Colon (tissue), 2 donors: ENCODE data around the gene EPHA6.

Source experiments
- FAIRE-seq: peaks from 2 replicates; lab custom pipeline; 2012; peaks lifted over from hg19 to GRCh38; lab: Jason Lieb, UNC
- donor health status: control.
- donor health status: control.

Gene EPHA6

DNA sequence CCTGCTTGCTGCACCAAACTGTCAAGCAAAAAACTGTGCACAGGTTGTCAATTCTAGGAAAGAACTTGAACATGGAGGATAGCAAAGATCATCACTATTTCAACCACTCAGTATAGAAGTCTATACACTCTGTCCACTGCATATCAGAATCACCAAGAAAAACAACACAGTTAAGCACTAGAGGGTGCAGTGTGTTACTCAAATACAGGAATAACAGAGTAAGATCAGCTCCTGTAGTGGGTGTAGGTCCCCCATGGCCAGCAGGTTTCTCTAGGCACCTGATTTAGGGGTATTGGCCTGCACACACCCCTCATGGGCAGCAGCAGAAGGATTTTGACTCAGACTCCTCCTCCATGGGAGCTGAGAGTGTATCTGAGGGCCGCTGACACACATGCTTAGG, 464.1 kb downstream of the EPHA6 start:
- no peak for FAIRE-seq

- FAIRE-seq = no peak
Measured at GRCh38 chr3:97291901-97292300, 477.5 kb downstream of the EPHA6 start.

- no peak for FAIRE-seq
Measured at GRCh38 chr3:97293596-97294131, 479.3 kb downstream of the EPHA6 start.

DNA sequence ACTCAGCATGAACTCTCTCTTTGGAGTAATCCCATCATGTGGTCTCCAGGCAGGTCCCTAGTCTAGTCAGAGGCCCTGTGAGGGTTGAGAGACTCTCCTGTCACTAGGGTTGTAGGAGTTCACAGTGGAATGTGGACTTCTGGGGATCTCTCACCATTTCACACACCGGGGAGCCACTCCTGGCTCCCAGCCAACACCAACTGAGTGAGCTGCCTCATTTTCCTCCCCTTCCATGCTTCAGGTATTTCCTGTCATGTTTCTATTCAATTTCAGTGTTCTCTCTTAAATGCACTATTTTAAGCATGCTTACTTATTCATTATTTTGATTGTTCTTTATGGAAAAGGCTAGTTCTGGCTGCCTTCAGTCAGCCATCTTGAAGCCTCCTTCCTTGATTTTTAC, 482.6 kb downstream of the EPHA6 start:
- FAIRE-seq = no peak

DNA sequence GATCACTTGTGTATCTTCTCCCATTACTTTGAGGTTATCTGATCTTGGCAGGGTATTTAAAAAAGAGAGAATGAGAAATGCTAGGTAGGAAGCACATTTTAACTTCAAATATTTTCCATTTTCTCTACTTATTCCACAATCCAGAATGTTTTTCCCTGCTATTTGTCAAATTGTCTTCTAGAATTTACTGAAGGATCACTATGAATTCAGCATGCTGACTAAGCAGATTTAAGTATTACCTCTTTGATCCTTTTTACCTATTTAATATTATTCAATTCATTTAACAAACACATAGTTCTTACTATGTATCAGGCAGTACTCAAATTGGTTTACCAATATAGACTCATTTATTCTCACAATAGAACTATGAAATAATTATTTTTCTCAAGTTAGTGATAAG, 486.7 kb downstream of the EPHA6 start:
- no peak for FAIRE-seq

GRCh38 chr3:97306226-97306625, 491.8 kb downstream of the EPHA6 start:
- FAIRE-seq = no peak

DNA sequence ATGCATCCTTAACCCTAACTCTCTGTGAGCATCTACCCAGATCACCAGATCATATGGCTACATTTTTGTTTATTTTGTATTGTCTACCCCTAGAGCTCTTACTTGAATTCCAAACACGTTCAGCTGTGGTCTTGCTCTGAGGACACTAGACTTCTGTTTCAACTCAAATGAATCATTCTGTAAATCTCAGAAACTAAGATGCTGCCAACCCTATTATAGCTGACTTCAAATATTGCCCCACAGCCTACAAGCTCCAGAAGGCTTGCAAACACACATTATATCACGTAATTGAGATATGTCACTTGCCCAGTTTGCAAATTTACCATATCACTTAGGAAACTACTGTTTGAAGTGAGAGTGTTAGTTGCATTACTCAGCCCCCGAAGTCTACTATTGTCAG, 524.0 kb downstream of the EPHA6 start:
- no peak for FAIRE-seq

DNA sequence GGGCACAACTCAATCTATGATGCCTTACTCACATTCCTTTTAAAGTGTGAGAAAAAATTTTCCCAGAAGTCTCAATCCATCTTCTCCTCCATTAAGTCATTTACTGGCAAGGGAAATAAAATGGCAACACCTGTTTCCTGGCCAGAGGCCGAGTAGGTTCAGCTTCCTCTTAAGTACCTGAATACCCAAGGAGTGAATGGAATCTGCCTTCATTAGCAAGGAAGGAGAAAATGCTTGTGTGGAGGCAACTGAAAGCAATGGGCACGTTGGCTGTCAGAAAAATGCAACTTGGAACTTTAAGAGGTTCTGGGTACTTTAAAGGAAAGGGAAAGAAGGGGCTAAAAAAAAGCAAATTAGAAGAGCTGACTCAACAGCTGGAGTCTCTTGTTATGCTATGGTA, 526.5 kb downstream of the EPHA6 start:
- FAIRE-seq = no peak

DNA sequence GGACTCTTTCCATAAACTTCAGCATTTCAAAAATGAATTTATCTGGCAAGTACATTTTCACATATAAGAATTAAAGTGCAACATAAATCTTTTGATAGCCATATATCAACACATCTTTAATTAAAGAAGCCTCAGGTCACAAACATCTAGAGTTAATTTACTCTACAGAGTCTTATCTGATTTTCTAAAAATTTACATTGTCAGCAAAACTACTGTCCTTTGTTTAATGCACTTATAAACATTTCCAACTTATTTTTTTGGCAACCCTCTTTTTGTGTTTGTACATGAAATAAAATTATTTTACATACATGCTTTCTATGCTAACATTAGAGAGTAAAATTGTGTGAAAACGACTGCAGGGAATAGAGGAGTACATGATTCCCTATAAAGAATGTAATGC, 533.4 kb downstream of the EPHA6 start:
- no peak for FAIRE-seq

DNA sequence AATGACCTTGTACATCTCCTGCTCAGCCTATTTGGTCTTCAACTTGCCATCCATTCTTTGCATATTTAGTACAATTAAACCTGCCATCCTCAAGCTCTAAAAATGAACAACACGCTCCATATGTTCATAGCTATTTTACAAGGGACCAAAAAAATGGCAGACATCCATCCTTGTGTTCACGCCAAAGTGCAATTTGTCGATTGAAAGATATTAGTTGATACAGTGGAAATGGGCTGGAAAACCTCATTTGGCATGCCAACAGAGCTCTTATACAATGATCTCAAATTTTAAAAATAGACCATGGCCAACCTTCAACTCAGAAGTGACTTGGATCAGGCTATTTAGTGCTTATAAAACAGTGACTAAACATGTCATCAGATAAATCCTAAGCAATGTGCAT, 536.6 kb downstream of the EPHA6 start:
- FAIRE-seq = no peak

- FAIRE-seq = no peak
Measured at GRCh38 chr3:97353176-97353575, 538.8 kb downstream of the EPHA6 start.

DNA sequence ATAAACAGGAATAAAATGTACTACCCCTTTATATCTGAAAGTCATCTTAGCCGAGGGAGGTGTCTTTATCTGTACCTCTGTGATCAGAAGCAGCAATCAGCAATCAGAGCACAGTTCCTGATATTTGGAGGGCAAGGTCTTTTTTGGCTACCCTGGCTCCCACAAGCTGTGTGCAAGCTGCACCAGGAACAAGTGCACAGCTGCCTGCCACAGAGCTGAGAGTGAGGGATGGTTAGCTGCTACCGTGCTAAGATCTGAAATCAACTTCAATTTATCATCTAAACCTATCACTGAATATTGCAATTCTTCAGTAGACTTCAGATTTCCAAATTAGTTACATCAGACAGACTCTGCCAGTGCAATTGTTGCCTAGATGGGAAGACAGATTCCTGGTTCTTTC, 545.6 kb downstream of the EPHA6 start:
- no peak for FAIRE-seq

- FAIRE-seq = no peak
Measured at GRCh38 chr3:97360804-97361203, 546.4 kb downstream of the EPHA6 start.

- no peak for FAIRE-seq
Measured at GRCh38 chr3:97384583-97384982, 570.2 kb downstream of the EPHA6 start.

DNA sequence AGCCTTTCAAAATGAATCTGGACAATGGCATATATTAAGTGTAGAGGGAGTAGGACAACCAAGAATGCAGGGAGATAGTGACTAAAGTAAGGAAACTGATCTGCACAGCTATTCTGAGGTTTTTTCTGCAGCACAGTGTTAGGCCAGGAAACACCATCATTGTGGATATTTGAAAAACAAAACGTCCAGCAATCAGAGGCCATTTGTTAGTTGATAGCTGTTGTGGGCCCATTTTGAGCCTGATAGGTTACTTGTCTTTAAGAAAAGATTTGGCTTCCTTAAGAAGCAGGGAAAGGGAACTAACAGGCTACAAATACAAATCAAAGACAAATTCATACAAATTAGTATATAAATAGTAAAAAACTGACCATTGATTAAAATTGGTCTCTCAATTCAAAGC, 574.4 kb downstream of the EPHA6 start:
- FAIRE-seq = no peak

DNA sequence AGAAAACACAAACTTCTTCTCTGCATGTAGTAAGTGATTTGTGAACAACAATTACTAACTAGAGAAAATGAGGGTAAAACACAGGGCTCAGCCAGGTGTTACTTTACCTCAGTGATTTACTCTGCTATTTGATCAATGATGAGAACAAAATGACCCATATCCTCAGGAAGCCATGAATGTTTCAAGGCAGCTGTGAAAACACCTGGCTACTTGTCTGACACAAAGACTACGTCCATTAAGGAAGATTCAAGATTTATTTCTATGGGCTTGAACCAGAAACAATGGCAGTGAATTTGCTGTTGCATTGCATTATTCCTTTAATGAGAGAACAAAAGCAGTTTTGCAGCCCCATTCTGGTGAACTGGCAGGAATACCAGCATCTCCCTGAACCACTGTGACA, 575.5 kb downstream of the EPHA6 start:
- FAIRE-seq = no peak

DNA sequence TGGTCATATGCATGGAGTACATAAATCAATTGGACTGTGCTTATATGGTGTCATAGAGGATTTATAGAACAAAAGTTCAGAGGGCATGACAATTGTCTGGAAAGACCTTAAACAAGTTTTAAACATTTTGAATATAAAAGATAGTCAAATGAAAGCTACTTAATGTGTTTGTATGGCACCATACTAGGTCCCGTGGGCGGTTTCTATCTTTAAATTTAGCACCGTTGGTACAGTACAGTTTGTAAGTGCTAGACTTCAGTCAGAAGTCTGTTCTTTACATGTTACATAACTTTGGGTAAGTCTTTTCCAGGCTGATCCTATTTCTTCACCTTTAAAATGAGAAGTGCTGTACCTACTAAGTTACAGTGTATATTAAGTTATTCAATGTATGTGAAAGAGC, 576.8 kb downstream of the EPHA6 start:
- FAIRE-seq = no peak

GRCh38 chr3:97409612-97410011, 595.2 kb downstream of the EPHA6 start:
- FAIRE-seq = no peak

DNA sequence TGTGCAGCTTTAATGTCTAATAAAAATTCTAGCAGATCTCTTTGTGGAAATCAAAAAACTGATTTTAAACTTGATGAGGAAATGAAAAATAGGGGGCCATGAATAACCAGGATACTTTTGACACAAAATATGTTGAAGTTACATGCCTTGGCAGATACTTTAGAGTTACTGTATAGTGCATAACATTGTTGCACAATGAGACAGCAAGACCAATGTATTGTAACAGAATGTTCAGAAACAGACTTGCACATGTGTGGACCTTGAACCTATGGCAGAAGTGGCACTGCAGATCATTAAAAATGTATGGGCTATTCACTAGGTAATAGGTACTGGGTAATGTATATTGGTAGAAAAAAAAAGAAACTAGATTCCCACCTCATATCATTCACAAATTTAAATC, 607.2 kb downstream of the EPHA6 start:
- no peak for FAIRE-seq

DNA sequence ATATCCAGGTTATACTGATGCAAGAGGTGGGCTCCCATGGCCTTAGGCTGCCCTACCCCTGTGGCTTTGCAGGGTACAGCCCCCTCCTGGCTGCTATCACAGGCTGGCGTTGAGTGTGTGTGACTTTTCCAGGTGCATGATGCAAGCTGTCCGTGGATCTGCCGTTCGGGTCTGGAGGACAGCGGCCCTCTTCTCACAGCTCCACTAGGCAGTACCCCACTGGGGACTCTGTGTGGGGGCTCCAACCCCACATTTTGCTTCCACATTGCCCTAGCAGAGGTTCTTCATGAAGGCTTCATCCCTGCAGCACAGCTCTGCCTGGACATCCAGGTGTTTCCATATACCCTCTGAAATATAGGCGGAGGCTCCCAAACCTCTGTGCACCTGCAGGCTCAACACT, 610.6 kb downstream of the EPHA6 start:
- FAIRE-seq = no peak

DNA sequence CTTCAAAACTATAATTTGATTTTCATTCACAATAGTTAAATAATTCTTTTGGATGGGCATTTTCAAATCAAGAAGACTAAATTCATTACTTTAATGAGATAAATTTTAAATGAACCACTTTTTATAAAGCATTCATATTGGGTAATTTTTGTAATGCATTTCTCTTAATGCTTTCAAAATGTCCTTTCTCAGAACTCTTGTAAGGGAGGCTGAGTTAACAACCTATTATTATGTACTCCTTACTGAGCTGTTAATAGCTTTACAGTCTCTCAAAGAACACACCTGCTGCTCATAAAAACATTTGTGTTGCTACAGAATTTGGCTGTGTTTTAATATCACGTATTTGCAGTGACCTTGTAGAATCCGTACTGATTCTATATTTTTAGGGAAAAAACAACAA, 616.2 kb downstream of the EPHA6 start:
- FAIRE-seq = no peak

DNA sequence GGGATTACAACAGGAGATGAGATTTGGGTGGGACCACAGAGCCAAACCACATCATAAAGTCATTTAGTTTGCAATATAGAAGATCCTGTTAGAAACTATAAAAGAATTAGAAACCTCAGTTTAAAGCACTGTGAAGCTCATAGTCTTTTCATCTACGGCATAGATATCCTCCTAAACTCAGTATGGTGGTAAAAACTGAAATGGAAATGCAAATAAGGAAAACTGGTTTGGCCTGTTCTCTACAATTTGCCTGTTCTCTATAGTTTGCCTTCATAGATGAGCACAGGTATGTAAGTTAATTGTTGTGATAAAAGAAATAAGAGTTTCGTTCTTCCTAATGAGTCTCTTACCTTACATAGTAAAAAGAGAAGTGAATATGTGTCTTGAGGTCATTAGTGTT, 618.5 kb downstream of the EPHA6 start:
- FAIRE-seq = no peak

GRCh38 chr3:97438131-97438530, 623.7 kb downstream of the EPHA6 start:
- FAIRE-seq = no peak

- FAIRE-seq = no peak
Measured at GRCh38 chr3:97439373-97439772, 625.0 kb downstream of the EPHA6 start.

GRCh38 chr3:97464035-97464434, 649.6 kb downstream of the EPHA6 start:
- no peak for FAIRE-seq
